GM19099 (cell line): ENCODE results near the gene IGSF21.

ENCODE experiments used
- POLR2A ChIP-seq: IDR thresholded peaks from 3 replicates; pipeline ENCODE4 v1.6.1; 2011; ENCODE audit warnings: low read depth; ENCODE audit not compliant: insufficient read length; ENCODE audit errors: extremely low read depth

The IGSF21 gene

DNA sequence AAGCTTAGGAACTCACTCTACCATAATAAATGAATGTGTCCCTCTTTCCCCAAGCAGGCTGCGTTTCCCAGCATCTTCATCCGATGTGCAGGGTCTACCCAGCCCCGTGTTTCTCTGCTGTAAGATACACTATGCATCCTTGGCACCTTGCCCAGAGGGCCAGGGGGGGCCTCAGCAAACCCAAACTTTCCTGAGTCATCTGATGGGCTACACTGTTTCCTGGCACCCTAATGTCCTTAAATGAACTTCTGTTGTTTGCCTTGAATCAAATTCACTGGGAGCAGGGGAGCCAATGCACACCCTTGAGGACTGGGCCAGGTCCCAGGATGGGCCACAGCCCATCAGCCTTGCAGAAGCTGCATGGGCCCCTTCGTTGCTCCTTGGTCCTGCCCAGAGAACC lies 145.5 kb downstream of the IGSF21 start:
- no peak for TF ChIP-seq POLR2A

DNA sequence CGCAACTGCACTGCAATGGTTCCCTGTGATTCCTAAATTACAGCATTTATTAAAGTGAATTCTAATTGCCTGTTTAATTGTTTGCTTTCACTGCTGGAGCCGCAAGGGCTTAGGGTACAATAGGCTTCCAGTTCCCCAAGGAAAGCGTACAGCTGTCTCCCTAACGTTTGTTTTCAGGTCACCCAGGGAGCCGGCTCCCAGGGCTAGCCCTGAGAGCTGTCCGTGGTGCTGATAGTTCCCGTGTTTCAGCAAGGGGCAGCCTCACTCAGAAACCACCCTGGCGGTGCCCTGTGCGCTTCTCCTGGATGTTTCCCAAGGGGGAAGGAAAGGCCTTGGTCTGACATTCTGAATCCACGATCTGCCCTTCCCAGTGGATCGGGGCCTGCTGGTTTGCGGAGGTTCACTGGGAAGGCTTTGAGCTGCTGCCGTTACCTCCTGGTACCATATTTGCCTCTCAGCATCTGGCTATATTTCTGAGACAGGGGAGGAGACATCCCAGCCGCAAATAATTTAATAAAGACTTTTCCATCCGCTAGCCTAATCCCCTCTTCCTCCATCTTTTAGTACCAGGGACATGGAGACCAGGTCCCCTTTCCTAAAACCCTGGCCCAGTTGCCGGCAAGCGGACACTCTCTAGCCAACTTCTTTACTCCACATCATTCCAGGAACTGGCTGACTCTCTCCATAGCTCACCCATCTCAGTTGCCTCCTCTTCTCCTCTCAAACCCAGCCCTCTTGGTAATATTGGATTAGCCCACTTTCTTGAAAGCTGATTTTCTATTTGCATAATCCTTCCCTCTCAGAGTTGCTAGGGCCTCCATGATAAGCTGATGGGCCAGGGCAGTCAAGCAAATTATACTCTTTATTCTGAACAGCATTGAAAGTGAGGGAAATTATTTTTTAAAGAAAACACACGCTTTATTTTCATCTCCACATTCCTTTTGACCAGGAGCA lies 149.0 kb downstream of the IGSF21 start:
- TF ChIP-seq POLR2A: no peak

GRCh38 chr1:18257778-18258177 lies 150.2 kb downstream of the IGSF21 start:
- TF ChIP-seq POLR2A: no peak

DNA sequence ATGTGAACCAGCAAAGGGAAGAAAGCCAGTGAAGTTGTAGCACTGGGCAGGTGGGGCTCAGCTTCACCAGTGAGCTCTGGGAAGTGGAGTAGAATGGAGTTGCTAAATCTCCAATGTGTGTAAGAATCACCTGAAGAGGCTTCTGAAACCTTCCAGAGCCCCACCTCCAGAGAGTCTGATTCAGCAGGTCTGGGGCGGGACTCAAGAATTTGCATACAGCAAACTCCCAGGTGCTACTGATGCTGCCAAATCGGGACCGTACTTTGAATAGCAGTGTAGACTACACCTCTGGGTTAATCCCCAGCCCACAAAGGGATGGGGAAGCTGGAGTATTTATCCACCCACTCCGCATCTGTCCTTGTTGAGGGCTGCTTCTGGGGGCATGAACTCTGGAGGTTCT lies 154.3 kb downstream of the IGSF21 start:
- TF ChIP-seq POLR2A: no peak

DNA sequence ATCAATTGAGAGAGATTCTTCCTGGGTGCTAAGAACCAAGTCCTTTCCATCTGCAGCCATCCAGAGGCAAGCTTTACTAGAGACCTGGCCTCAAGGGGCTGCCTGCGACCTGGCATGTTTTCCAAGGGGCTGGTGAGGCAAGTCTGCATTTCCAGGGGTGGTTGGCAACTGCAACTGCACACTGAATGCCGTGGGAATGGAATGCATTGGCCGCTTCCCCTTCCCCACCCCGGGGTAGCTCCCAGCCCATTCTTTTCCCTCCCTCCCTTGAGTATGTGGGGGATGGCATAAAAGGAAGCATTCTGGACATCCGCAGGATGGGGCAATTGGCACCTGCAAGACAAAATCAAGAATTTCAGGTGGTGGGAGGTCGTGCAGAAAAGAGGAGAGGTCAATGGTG lies 155.1 kb downstream of the IGSF21 start:
- TF ChIP-seq POLR2A: no peak

DNA sequence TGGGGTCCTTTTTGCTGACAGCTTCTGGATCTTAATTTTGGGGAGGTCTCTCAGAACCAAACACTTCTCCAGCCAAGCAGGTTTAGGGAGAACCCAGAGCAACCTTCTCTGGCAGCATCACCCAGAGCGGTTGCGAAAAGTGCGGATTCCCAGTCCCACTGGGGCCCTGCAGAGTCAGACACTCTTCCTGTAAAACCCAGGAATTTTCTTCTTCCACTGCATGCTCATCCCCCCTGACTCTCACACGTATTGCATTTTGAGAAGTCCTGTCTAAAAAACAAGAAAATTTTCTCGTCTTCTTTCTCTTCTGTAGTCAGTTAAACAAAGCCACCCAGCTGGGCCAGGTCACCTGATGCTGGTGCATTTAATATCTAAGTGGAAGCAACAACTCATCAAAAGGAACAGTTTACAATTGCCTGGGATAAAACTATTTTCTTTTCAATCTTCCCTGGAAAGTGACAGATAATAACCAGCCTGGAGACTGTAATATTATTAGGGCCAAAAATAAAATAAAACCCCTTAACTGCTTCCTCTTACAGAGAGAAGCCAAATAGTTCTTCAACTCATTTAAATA lies 156.0 kb downstream of the IGSF21 start:
- no peak for TF ChIP-seq POLR2A

DNA sequence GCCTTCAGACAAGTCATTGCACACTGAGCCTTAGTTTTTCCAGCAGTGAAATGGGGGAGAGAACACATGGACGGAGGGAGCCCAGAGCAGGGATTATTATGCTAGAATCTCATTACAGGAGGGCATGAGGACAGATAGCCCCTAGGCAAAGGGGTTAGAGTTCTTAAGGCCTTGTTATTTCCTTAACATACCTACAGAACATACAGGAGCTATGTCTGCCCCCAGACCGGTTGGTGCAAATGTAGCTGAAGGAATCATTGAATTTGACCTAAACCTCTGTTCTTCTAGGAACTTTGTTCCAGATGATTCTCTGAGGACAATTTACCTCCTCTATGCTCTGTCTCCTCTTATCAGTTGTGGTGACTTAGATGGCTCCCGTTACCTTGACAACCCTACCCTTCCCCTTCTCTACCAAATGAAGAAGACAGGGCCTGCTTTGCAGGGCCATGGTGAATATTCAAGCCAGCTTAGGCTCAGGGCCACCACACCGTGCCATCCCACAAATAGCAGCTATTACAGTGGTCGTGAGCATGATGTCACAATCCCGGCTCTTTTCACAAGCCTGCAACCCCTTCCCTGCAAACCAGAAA lies 156.9 kb downstream of the IGSF21 start:
- no peak for TF ChIP-seq POLR2A

DNA sequence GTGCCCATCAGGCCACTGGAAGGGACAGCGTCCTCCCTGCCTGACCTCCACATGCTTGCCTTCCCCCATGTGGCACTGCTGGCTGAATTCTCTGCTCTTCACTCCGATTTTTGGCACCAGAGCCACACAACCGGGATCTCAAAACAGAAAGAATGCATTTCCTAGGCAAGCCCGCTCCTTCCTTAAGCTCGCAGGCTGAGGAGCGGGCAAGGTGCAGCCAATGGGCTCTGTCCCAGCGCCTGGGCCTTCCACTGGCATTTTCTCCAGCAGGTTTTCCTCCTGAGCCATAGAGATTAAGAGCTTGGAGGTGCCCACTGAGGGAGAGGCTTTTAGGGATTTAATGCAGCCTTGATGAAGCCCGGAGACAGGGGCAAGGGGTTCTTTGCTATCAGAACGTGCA lies 158.0 kb downstream of the IGSF21 start:
- no peak for TF ChIP-seq POLR2A

GRCh38 chr1:18266391-18266790 lies 158.8 kb downstream of the IGSF21 start:
- no peak for TF ChIP-seq POLR2A

- no peak for TF ChIP-seq POLR2A
Measured at GRCh38 chr1:18271336-18271735, 163.7 kb downstream of the IGSF21 start.

GRCh38 chr1:18278946-18279345 lies 171.3 kb downstream of the IGSF21 start:
- no peak for TF ChIP-seq POLR2A

DNA sequence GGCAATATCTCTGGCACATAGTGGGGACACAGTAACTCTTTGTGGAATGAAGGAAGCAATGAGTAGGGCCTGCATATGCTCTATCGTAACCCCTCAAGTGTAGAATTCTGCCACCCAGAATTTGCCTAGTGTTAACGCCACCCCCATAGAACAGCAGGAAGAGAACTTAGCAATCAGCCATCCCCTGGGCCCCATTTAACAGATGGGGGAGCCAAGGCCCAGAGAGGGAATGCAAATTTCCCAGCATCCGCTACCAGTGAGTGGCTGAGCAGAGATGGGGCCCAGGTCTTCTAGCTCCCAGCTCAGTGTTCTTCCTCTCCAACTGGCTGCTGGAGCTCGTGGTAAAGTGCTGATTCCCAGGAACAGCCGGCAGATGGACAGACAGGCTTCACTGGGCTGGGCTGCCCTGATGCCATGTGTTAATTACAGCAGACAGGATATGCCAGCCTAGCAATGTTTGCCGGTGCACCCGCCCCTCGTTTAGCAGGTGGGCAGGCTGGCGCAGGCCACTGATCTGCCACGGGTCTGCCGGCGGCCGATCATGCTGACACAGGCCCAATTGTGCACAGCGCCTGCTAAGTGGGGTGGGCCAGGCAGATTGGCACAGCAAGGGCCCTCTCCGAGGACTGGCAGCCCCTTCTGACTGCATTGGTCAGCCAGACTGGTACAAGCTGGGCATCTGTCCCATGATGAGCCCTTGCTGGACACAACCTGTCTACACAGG lies 171.9 kb downstream of the IGSF21 start:
- no peak for TF ChIP-seq POLR2A

- TF ChIP-seq POLR2A: no peak
Measured at GRCh38 chr1:18280956-18281355, 173.4 kb downstream of the IGSF21 start.

- TF ChIP-seq POLR2A: no peak
Measured at GRCh38 chr1:18282851-18283600, 175.4 kb downstream of the IGSF21 start.
